Measurements from ENCODE around the gene RUFY3.

RUFY3 gene

DNA sequence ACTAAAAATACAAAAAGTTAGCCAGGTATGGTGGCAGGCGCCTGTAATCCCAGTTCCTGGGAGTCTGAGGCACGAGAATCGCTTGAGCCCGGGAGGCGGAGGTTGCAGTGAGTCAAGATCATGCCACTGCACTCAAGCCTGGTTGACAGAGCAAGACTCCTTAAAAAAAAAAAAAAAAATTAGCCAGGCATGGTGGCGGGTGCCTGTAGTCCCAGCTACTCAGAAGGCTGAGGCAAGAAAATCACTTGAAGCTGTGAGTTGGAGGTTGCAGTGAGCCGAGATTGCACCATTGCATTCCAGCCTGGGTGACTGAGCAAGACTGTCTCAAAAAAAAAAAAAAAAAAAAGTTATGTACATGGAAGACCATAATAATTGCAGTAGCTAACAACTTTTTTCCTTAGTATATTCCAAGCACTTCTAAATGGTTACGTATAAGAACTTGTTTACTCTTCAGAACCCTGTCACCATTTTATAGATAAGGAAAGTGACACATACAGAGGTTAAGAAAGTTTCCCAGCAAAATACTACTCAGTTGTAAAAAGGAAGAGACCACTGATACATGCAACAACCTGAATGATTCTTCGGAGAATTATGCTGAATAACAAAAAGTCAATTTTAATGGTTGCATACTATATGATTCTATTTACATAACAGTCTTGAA is 24.5 kb downstream of the RUFY3 start:
- Histone ChIP-seq H3K4me3 (no peak overlapping the region), H3K27ac (no peak overlapping the region)
- TF ChIP-seq, protein P1, sequence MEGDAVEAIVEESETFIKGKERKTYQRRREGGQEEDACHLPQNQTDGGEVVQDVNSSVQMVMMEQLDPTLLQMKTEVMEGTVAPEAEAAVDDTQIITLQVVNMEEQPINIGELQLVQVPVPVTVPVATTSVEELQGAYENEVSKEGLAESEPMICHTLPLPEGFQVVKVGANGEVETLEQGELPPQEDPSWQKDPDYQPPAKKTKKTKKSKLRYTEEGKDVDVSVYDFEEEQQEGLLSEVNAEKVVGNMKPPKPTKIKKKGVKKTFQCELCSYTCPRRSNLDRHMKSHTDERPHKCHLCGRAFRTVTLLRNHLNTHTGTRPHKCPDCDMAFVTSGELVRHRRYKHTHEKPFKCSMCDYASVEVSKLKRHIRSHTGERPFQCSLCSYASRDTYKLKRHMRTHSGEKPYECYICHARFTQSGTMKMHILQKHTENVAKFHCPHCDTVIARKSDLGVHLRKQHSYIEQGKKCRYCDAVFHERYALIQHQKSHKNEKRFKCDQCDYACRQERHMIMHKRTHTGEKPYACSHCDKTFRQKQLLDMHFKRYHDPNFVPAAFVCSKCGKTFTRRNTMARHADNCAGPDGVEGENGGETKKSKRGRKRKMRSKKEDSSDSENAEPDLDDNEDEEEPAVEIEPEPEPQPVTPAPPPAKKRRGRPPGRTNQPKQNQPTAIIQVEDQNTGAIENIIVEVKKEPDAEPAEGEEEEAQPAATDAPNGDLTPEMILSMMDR (IDR thresholded peaks at IDR 0.05): no peak

DNA sequence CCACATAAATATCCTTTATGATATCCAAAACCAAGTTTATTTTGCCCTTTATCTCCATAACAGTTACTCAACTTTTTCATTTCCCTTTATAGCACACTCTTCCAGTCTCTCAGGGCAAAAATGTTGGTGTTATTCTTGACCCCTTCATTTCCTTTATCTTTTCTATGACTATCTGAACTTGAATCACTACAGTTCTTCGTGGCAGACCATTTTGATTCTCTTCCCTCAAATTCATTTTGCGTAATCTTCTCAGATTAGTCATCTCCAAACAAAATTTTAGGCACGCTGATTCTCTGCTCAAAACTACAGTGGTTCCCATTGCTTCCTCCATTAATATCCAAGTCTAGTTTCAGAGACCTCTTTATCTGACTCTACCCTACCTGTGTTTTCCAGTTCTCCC is 26.1 kb downstream of the RUFY3 start:
- intact Hi-C loops (cut with DNase I; ENCODE audit: low total_unique reads): no loop called here
- no peaks in the 10 kb centered on the region for H3K36me3 ChIP-seq
- no peaks in the 10 kb centered on the region for H3K27me3 ChIP-seq
- H3K4me1 ChIP-seq: peaks cover 0 to 6% (median 1%) of the 10 kb centered on the region in 4 donors
- DNase-seq: no peak
- no peak overlapping the region for H3K4me3 ChIP-seq
- TF ChIP-seq, protein P1 (IDR thresholded peaks at IDR 0.05): no peak
- no peaks in the 10 kb centered on the region for H3K9me3 ChIP-seq
- H3K27ac ChIP-seq: no peak overlapping the region

More for the DNA sequence above, 24.5 kb downstream of the RUFY3 start:
- H3K27me3 ChIP-seq: no peaks in the 10 kb centered on the region
- H3K36me3 ChIP-seq: no peaks in the 10 kb centered on the region
- no peak for DNase-seq
- H3K4me1 ChIP-seq: peaks cover 0 to 12% (median 4%) of the 10 kb centered on the region in 4 donors
- no peaks in the 10 kb centered on the region for H3K9me3 ChIP-seq
- intact Hi-C loops (cut with DNase I; ENCODE audit: low total_unique reads): no loop called here

DNA sequence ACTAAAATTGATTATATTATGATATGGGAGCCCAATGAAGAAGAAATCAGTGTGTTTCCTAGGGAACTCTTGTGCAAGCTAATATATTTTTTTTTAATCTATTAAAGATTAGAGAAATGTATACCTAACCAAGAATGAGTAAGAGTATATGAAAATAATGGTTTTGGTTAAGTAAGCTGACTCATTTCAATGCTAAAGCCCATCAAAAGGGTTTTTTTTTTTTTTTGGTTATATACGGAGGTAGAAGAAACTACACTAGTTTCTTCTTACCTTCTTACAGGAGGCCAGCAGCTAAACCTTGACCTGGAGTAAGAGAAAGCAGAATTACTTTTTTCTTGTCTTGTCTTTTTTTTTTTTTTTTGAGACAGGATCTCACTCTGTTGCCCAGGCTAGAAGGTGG is 27.5 kb downstream of the RUFY3 start:
- no peaks in the 10 kb centered on the region for H3K9me3 ChIP-seq
- H3K4me3 ChIP-seq: no peak overlapping the region
- H3K36me3 ChIP-seq: no peaks in the 10 kb centered on the region
- no peaks in the 10 kb centered on the region for H3K27me3 ChIP-seq
- TF ChIP-seq, protein P1 (IDR thresholded peaks at IDR 0.05): no peak
- intact Hi-C loops (cut with DNase I; ENCODE audit: low total_unique reads): no loop called here
- DNase-seq: no peak
- H3K27ac ChIP-seq: no peak overlapping the region
- H3K4me1 ChIP-seq: peaks cover 0 to 6% (median 0%) of the 10 kb centered on the region in 4 donors

DNA sequence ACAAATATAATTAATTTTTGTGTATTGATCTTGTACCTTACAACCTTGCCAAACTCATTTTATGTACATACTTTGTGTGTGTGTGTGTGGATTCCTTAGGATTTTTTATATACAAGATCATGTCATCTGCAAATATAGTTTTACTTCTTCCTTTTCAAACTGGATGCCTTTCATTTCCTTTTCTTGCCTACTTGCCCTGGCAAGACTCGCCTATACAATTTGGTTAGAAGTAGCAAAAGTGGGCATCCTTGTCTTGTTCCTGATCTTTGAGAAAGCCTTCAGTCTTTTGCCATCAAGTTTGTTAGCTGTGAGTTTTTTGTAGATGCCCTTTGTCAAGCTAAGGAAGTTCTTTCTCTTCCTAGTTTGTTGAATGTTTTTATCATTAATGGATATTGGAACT is 30.5 kb downstream of the RUFY3 start:
- intact Hi-C loops (cut with DNase I; ENCODE audit: low total_unique reads): no loop called here
- peaks cover 0 to 6% (median 0%) of the 10 kb centered on the region in 4 donors for H3K4me1 ChIP-seq
- no peak overlapping the region for H3K4me3 ChIP-seq
- H3K36me3 ChIP-seq: no peaks in the 10 kb centered on the region
- H3K9me3 ChIP-seq: no peaks in the 10 kb centered on the region
- TF ChIP-seq, protein P1 (IDR thresholded peaks at IDR 0.05): no peak
- DNase-seq: no peak
- H3K27ac ChIP-seq: no peak overlapping the region
- H3K27me3 ChIP-seq: no peaks in the 10 kb centered on the region

DNA sequence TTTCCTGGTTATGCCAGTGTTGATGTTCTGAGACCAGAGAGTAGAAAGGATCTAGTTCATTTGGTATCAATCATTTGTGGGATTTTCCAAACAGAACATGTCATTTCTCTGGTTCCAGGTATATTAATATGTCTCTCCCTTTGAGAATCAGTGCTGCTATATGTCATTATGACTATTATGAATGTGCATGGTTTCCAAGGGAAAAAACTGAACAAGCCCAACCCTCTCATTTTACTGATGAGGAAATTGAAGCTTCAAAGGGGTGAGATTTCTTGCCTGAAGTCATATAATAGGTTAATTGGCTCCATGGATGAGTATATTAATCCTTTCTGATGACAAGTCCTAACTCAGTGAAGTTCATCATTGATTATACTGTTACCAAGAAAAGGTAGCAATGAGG is 31.9 kb downstream of the RUFY3 start:
- H3K27me3 ChIP-seq: no peaks in the 10 kb centered on the region
- no peaks in the 10 kb centered on the region for H3K9me3 ChIP-seq
- H3K36me3 ChIP-seq: no peaks in the 10 kb centered on the region
- intact Hi-C loops (cut with DNase I; ENCODE audit: low total_unique reads): no loop called here
- peaks cover 0 to 6% (median under 1%) of the 10 kb centered on the region in 4 donors for H3K4me1 ChIP-seq
- no peak overlapping the region for H3K4me3 ChIP-seq
- DNase-seq: no peak
- no peak overlapping the region for H3K27ac ChIP-seq
- TF ChIP-seq, protein P1 (IDR thresholded peaks at IDR 0.05): no peak
